Measurements from ENCODE around the gene PNPO.

- peak in 1 of 3 donors; percentile 17 for TF ChIP-seq POLR2A (IDR thresholded peaks at IDR 0.05)
- no peak for TF ChIP-seq CTCF (IDR thresholded peaks at IDR 0.05)
These were observed 15.6 kb downstream of the PNPO start for GRCh38 chr17:47956791-47957590.

All from body of pancreas (tissue), 4 donors.